Limb (tissue), 2 donors: ENCODE measurements around the gene ZNF878.
A peak's percentile ranks its signal among the peaks of the same experiment; 100 is the strongest.
"Not testable (repeated sequence)": the region's sequence is repeated elsewhere in the genome, so short reads cannot be mapped to it uniquely, and the experiment has no call there.

Experiments
- DNase-seq, 2 donors: peaks; one replicate each; pipeline ENCODE4 v3.0.0-alpha.2; 2016; ENCODE audit errors: extremely low spot score in 2 of 2

Gene ZNF878

DNA sequence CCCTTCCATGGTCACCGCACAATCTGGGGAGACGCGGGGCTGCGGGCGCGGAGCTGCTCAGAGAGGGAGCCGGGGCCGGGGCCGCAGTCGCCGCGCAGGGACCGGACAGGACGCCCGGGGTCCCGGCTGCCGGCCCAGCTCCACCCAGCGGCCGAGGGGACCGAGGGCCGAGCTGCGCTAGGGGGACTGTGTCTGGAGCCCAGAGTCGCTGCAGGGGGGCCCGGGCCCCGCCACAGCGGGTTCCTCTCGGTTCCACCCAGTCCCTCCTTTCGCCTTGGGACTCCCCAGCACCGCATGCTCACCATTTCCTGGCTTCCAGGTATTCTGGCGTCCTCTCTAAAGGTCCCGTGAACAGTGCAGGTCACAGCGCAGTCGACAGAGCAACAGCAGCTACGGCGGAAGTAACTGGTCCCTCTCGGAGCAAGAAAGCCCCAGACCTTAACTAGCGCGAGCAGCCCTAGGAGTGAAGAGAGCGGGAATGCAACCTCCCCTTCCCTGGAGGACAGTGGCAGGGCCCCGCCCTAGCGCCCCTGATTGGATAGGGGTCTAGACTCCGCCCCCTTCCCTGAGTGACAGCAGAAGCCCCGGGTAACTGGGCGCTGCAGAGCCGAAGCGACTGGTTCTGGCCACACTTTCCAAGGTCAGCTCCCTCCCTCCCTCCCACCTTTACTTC is at the start of gene ZNF878:
ZNF878 (minus strand) TSS at position 465 of the 673 bp plus-strand sequence; CDS start at position 305, 160 bp downstream.
- DNase-seq = peak; percentile 88 to 89

DNA sequence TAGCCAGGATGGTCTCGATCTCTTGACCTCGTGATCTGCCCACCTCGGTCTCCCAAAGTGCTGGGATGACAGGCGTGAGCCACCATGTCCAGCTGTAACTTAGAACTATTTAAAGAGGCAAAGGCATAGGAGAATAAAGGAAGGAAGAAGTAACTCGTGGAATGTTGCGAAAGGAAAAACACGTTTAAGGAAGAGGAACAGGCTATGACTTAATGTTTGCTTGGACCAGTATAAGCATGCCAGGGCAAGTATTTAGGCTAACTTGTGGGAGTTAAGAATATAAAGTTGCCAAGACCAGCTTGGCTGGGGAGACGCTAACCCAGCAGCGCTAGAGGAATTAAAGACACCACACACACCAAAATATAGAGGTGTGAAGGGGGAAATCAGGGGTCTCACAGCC is 45.3 kb upstream of the ZNF878 start:
- no peak for DNase-seq

DNA sequence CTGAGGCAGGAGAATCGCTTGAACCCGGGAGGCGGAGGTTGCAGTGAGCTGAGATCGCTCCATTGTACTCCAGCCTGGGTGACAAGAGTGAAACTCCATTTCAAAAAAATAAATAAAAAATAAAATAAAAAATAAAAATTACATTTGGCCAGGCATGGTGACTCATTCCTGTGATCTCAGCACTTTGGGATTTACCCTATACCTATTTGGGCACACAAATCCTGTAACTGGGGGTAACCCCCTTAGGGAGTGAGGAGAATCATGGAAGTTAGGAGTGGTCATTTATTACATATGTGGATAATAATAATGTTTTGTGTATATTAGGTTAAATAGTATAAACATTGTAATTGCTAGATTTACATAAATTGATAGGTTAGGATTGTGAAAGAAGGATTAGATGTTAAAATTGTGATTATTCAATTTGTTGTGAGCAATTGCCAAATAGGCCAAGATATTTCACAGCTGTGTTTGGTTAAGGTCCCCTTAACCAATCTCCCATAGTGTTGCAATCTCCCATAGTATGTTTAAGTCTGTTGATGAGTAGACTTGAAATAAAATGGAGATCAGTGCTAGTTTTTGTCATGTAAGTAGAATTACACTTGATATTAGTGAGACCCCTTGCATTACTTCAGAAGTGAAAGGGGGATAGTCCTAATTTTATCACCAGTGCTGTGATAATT is 42.5 kb upstream of the ZNF878 start:
- DNase-seq = no peak

DNA sequence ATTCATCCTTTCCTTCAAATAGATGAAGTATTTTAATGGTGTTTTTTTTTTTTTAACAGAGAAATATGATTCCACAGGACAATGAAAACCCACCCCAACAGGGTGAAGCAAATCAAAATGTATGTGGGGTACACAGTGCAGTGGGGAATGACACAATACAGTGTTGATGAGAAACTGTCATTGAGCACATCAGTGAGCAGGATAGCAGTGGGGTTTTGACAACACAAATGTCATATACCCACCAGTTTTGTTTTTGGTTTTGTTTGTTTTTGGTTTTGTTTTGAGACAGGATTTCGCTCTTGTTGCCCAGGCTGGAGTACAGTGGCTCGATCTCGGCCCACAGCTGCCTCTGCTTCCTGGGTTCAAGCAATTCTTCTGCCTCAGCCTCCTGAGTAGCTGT is 41.0 kb upstream of the ZNF878 start:
- no peak for DNase-seq

DNA sequence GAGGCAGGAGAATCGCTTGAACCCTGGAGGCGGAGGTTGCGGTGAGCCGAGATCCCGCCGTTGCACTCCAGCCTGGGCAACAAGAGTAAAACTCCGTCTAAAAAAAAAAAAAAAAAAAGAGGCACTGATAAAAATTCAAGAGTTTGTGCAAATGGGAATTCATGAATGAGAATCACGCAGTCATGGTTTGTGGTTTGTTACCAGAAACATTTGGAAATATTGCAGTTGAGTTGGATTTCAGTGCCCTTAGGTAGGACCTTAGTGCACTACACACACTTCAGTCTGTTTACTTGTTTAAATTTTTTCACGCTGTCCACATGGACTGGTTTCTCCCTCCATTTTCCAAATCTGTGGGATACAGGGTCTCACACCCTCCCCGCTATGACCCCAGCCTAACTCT is 40.2 kb upstream of the ZNF878 start:
- no peak for DNase-seq

DNA sequence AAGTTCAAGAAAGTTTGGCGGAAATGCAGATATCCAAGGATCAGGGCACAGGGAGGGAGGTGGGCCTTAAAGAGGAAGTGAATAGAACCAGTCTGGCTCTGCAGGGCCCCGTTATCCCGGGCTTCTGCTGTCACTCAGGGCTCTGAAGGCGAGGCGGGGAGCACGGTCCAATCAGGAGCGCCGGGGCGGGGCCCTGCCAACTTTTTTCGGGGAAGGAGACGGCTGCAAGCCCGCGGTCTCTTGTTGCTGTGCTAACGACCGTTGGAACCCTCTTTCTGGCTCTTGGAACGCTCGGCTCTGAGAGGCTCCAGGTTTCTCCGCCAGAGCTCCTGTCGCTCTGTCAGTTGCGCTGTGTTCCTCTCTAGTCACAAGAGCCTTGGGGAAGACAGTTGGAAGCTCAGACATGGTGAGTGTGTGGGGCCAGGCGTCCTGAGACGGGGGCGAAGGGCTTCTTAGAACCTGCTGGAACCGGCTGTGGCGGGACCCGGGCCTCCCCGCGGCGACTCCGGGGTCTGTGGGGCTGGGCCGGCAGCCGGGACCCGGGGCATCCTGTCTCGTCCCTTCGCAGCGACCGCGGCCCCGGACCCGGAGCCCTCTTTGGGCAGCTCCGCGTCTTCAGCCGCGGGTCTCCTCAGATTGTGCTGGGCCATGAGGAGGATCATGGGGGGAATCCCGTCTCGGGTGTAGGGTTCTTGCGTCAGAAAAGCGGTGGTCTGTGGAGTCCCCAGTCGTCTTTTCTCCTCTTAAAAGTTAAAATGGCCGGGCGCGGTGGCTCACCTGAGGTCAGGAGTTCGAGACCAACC is 39.5 kb upstream of the ZNF878 start:
- peak; percentile 91 to 95 for DNase-seq

DNA sequence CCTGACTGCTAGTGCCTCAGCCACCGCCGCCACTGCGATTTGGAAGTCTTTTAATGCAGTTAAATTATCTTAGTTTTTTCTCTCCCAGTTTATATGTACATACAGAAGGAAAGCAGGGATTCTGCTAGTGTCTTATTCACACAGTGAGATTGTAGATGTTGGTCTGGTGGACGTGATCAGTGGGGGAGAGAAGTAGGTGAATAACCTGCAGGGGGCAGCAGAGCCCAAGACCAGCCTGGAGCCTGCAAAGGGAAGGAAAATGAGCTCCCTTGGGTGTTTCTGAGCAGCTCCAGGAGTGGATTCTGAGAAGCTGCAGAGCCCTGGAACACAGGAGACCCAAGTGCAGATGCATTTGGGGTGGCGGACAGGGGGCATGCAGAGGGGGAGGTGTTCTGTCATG is 38.0 kb upstream of the ZNF878 start:
- peak; percentile 74 to 79 for DNase-seq

DNA sequence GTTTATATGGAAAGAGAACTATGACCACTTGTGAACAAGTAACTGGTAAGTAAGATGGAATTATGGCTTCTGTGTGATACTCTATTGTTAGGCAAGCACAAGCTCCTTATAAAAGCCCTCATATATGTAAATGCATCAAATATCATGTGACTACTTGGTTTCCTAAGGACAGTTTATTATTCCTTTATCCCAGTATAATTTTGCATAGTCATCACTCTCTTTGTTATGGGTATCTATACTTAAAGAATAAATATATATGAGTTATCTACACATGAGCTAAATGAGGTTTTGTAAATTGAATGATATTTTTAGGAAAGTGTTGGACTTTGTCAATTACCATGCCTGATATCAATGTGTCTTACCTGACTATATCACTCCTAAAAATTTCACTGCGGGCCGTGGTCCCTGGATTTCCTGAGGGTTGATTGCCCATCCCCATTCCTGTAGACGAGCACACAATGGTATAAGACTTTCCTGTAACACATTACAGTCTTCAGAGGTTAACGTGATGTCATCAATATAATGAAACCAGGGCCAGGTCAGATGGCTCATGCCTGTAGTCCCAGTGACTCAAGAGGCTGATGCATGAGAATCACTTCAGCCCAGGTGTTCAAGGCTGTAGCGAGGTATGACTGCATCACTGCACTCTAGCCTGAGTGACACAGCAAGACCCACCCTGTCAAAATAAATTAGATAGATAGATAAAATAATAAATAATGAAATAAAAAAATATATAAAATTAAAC is 32.5 kb upstream of the ZNF878 start:
- no peak for DNase-seq

DNA sequence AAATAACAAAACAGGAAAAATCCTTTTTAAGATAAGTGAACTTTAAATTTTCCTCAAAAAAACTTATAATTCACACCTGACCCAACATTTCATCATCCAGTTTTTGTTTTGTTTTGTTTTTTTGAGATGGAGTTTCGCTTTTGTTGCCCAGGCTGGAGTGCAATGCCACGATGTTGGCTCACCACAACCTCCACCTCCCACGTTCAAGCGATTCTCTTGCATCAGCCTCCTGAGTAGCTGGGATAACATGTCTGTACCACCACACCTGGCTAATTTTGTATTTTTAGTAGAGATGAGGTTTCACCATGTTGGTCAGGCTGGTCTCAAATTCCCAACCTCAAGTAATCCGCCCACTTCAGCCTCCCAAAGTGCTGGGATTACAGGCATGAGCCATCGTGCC is 30.6 kb upstream of the ZNF878 start:
- DNase-seq = not testable (repeated sequence)

DNA sequence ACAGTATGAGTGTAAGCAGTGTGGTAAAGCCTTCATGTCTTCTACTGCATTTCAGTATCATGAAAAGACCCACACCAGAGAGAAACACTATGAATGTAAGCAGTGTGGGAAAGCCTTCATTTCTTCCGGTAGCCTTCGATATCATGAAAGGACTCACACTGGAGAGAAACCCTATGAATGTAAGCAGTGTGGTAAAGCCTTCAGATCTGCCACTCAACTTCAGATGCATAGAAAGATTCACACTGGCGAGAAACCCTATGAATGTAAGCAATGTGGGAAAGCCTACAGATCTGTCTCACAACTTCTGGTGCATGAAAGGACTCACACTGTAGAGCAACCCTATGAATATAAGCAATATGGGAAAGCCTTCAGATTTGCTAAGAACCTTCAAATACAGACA is 24.6 kb upstream of the ZNF878 start:
- no peak for DNase-seq

DNA sequence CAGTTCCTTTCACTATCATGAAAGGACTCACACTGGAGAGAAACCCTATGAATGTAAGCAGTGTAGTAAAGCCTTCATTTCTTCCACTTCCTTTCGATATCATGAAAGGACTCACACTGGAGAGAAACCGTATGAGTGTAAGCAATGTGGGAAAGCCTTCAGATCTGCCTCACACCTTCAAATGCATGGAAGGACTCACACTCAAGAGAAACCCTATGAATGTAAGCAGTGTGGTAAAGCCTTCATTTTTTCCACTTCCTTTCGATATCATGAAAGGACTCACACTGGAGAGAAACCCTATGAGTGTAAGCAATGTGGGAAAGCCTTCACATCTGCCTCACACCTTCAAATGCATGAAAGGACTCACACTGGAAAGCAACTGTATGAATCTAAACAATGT is 23.6 kb upstream of the ZNF878 start:
- DNase-seq = not testable (repeated sequence)

DNA sequence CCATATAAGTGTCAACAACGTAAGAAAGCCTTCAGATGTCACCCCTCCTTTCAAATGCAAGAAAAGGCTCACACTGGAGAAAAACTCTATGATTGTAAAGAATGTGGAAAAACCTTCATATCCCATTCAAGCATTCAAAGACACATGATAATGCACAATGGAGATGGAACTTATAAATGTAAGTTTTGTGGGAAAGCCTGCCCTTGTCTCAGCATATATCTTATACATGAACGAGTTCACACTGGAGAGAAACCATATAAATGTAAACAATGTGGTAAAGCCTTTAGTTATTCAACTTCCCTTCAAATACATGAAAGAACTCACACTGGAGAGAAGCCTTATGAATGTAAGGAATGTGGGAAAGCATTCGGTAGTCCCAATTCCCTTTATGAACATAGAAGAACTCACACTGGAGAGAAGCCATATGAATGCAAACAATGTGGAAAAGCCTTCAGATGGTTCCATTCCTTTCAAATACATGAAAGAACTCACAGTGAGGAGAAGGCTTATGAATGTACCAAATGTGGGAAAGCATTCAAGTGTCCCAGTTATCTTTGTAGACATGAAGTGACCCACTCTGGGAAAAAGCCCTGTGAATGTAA is 22.9 kb upstream of the ZNF878 start:
- DNase-seq = no peak

DNA sequence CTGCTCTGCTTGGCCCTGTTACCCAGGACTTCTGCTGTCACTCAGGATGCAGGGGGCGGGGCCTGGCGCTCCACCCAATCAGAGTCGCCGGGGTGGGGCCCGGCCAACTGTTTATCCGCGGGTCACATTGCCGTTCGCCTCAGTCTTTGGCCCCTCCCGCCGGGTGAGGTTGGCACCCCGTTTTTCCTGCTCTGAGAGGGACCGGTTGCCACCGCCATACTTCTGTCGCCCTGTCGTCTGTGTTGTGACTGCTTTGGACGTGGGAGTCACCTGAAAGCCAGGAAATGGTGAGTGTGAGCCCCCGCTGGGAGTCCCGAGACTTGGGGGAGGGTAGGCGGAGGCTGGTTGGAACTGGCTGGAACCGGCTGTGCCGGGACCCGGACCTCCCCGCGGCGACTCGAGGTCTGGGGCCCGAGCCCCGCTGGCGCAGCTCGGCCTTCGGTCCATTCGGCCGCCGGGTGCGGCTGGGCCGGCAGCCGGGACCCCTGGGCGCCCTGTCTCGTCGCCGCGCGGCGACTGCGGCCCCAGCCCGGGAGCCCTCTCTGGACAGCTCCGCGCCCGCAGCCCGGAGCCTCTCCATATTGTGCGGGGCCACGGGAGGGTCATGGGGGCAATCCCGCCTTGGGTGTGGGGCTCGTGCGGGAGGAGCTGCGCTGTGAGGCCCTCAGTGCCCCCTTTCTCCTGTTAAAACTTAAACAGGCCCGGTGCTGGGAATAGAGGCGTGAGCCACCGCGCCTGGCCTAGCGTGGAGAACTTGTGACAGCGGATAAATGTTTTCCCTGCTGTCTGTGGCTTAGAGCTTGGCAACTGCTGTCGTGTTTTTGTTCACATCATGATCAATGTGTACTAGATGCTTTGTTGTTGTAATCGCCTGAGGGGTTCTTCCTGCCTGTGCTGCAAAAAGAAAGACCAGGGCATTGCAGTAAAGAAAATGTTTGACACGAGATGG is 12.1 kb upstream of the ZNF878 start, which contains the start of gene ZNF844:
ZNF844 (plus strand) TSS at position 142 of the 949 bp plus-strand sequence; CDS start at position 285, 143 bp downstream.
- DNase-seq = peak; percentile 91 to 96

DNA sequence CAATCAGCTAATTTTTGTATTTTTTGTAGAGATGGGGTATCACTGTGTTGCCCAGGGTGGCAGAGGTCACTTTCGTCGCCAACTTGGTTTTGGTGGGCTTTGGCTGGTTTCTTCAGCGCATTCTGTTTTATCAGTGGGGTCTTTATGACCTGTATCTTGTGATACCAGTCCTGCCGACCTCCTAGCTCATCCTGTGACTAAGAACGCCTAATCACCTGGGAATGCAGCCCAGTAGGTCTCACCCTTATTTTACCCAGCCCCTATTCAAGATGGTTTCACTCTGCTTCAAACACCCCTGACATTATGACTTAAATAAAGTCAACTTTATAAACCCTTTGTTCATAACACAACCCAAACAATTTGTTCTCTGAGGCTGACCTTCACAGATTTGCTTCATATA is 3.0 kb upstream of the ZNF878 start:
- DNase-seq = no peak

DNA sequence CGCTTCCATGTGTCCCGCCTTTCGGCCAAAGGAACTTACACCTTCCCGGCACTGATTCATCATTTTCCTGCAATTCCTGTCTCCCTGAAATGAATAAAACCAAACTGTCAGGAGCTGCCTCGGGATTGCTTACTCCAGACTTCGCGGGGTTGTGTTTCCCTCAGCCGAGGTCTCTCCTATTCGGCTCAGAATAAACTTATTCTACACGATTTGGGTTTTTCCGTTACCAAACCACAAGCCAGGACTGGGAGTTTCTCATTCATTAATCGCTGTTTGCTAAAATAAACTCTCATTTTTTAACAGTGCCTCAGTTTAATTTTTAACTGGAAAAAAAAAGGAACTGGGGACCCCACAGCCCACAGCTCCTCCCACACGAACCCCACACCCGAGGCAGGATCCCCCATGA is 667 bp downstream of the ZNF878 start:
- peak in 1 of 2 donors; percentile 34 for DNase-seq

DNA sequence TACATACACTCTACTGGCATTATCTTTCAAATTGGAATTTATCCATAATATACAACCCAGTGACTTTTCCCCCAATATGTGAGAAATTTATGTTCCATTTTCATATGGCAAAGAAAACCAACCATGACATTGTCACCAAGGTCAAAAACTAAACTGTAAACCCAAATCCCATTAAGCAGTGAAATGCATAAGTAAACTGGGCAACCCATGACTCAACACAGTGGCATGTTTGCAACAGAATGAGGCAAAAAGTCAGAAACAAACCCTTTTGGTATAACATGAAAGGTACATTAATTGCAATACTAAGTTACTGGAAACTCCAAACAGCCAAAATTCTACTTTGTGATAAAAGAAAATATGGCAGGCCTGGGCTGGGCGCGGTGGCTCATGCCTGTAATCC is 4.9 kb downstream of the ZNF878 start:
- DNase-seq = no peak

DNA sequence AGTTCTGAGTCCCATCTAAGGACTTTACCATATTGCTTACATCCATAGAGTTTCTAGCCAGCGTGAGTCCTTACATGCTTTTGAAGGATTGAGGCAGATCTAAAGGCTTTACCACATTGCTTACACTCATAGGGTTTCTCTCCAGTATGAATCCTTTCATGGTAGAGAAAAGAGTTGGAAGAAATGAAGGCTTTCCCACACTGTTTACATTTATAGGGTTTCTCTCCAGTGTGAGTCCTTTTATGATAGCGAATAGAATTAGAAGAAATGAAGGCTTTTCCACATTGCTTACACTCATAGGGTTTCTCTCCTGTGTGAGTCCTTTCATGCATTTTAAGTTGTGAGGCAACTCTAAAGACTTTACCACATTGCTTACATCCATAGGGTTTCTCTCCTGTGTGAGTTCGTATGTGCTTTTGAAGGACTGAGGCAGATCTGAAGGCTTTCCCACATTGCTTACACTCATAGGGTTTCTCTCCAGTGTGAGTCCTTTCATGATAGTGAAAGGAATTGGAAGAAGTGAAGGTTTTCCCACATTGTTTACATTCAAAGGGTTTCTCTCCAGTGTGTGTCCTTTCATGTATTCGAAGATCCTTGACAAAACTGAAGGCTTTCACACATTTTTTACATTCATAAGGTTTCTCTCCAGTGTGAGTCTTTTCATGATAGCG is 8.9 kb downstream of the ZNF878 start:
- no peak for DNase-seq

DNA sequence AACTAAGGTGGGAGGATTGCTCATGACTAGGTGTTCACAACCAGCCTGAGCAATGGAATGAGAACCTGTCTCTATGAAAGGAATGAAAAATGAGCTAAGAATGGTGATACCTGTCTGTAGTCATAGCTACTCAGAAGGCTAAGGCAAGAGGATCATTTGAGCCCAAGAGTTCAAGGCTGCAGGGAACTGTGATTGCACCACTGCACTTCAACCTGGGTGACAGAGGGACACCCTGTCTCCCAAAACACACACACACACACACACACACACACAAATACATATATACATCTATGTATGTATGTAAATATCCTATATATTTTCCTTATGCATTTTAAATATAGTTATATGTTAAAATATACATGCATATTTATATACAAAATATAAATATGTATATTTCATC is 9.9 kb downstream of the ZNF878 start:
- DNase-seq = no peak
